Psoas muscle (tissue), 8 donors: ENCODE data around the gene MTX1. TPM values are rescaled to one million over a fixed set of nuclear protein-coding genes. Genes with fewer than 3 reads are reported as not detected.
"Not testable (repeated sequence)": the region's sequence is repeated elsewhere in the genome, so short reads cannot be mapped to it uniquely, and the experiment has no call there.

ENCODE experiments used
- ATAC-seq, 4 donors: fragments of 200-7000 bp; cut with Tn5 transposase; one replicate each; pipeline ENCODE4 v1.9.1; 2020; ENCODE audit warnings: moderate library complexity in 3 of 4, mild to moderate bottlenecking in 2 of 4
- DNase-seq, 2 donors: peaks; one replicate each; pipeline ENCODE4 v3.0.0-alpha.2; 2020
- H3K27ac ChIP-seq: fragments of 200-600 bp; one replicate; pipeline ENCODE4 v1.8.0; 2022
- H3K27me3 ChIP-seq, 3 donors: fragments of 200-600 bp in 1 of 3; one replicate each; pipeline versions ENCODE4 v1.6.1 to v1.8.0; 2013 to 2022; ENCODE audit warnings: low read length in 2 of 3, mild to moderate bottlenecking in 2 of 3, moderate library complexity in 1 of 3; ENCODE audit not compliant: insufficient read depth in 3 of 3
- H3K36me3 ChIP-seq, 2 donors: fragments of 200-600 bp in 1 of 2; one replicate each; pipeline versions ENCODE4 v1.6.1 to v1.8.0; 2013 to 2022; ENCODE audit warnings: low read depth in 1 of 2, mild to moderate bottlenecking in 1 of 2, moderate library complexity in 1 of 2; ENCODE audit not compliant: insufficient read depth in 1 of 2
- H3K4me1 ChIP-seq: fragments of 200-600 bp; one replicate; pipeline ENCODE4 v1.8.0; 2022
- H3K4me3 ChIP-seq: fragments of 200-600 bp; one replicate; pipeline ENCODE4 v1.8.0; 2022; ENCODE audit warnings: mild to moderate bottlenecking
- H3K9me3 ChIP-seq: fragments of 200-600 bp; one replicate; pipeline ENCODE4 v1.8.0; 2022
- WGBS, 3 donors: extraction: QIAGEN DNeasy Blood & Tissue Kit; methylation state at CpG; one replicate each; pipeline versions ENCODE4 v1.1.6 to v1.1.7; 2013; 5-methylcytosine and 5-hydroxymethylcytosine counted together
- intact Hi-C, 2 donors: fragments of 100-400 bp; cut with DNase I; formaldehyde crosslinking; loops; one replicate each; pipeline versions ENCODE4 v1.11.0 to v1.14.2; 2022
- polyA plus RNA-seq, 3 donors: library from polyadenylated mRNA; stranded (reverse); fragments of 200-250 nt; gene quantifications; one replicate each; pipeline ENCODE4 v1.2.3, GENCODE V29; 2013
- total RNA-seq, 4 donors: library from RNA; stranded (reverse); fragmentation: NEBNext Ultra II Directional in 2 of 4; extraction: Animal tissue kit (Norgen Biotek cat#: 25700) in 2 of 4; gene quantifications; one replicate each; pipeline versions ENCODE4 v1.2.1 to v1.2.4, GENCODE V29; 2021 to 2023
- TF ChIP-seq, protein P1 (sequence below): fragments of 200-600 bp; IDR thresholded peaks from one replicate; pipeline ENCODE4 v1.8.0; 2022; ENCODE audit warnings: antibody characterized with exemption
- donor health status: healthy with polysubstance abuse.
- donor health status: DM: no; HTN: no; CAD: no; lungs with moderate emphysema.
- donor health status: Bipolar disorder and iron deficiency.
- donor health status: healthy.
- donor health status: DM: yes; HTN: yes; CAD: no.
- donor health status: DM: no; HTN: no; CAD: no.
- donor health status: DM: no; HTN: no; CAD: no.
- donor health status: DM: yes; HTN: yes; CAD: no.

Gene MTX1
- total and polyA plus RNA-seq, 7 donors: 8.1 to 47.1 (median 17.7) TPM

DNA sequence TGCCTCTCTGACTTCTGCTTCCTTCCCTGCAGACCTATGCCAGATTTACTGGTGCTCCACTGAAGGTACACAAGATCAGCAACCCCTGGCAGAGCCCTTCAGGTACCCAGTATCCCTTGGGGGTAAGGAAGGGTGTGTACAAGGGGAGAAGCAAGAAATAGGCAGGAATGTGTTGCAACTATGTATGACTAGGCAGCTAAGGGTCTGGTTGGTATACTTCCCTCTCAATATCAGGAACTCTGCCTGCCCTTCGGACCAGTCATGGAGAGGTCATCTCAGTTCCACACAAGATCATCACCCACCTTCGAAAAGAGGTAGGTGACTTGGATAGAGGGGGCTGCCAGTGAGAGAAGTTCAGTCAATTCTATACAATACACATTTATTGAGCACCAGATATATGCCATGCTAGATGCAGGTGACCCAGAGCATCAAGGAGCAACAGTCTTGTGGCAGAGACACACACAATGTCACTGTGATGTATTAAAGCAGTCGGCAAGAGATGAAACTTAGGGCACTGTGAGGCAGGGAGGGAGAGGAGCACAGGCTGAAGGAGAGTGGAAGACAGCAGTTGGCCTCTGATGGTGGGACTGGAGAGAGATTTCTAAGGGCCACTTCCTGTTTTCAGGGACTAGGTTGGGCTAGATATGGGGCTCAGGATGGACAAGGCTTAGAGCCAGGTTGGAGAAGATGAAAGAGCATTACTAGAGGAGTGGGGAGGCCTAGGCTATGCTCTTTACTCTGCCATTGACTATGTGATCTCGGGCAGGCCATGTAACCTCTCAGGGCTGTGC, 2.0 kb downstream of the MTX1 start:
- H3K27ac ChIP-seq: no peak overlapping the region
- H3K36me3 ChIP-seq: peaks cover 3 to 21% of the 10 kb centered on the region in 2 donors
- no peaks in the 10 kb centered on the region for H3K9me3 ChIP-seq
- H3K27me3 ChIP-seq: no peaks in the 10 kb centered on the region
- 79 to 85% (median 83%) methylated on average over 4 of the region's 4 CpGs for WGBS, 3 donors
- TF ChIP-seq, protein P1, sequence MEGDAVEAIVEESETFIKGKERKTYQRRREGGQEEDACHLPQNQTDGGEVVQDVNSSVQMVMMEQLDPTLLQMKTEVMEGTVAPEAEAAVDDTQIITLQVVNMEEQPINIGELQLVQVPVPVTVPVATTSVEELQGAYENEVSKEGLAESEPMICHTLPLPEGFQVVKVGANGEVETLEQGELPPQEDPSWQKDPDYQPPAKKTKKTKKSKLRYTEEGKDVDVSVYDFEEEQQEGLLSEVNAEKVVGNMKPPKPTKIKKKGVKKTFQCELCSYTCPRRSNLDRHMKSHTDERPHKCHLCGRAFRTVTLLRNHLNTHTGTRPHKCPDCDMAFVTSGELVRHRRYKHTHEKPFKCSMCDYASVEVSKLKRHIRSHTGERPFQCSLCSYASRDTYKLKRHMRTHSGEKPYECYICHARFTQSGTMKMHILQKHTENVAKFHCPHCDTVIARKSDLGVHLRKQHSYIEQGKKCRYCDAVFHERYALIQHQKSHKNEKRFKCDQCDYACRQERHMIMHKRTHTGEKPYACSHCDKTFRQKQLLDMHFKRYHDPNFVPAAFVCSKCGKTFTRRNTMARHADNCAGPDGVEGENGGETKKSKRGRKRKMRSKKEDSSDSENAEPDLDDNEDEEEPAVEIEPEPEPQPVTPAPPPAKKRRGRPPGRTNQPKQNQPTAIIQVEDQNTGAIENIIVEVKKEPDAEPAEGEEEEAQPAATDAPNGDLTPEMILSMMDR: no peak
- H3K4me3 ChIP-seq: peak overlapping the region; percentile 100
- ATAC-seq (no peak), DNase-seq (peak in 1 of 2 donors; percentile 6)
- peaks cover 21% of the 10 kb centered on the region for H3K4me1 ChIP-seq
- intact Hi-C loops: no loop called here

DNA sequence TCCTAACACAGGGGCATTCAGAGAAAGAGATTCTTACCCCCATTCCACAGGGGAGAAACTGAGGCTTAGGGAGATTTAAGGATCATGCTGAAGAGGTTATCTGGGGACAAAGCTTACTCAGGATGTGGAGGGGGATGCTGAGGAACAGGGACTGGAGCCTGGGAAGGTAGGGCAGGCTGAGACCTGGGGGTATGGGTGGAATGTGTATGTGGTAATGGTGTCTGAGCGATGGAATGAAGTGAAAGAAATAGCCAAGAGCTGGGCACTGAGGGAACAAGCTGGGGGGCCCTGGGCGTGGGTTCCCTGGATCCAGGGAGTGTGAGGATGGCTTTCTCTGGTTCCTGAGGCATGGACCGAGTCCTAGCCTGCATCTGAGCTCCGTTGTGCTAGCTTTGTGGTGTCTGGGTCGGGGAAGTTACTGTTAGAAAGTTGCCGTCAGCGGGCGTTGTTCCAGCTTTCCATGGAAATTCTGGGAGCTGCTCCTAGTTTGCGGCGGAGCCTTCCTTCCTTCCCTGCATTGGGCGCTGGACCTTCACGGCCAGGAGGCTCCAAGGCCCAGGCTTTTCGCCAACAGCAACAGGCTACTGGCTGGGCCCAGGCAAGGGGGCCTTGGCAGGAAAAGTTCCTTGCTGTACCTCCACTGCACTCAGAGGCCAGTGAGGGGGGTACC, 3.0 kb downstream of the MTX1 start:
- H3K27ac ChIP-seq, H3K9me3 ChIP-seq, ATAC-seq, H3K4me3 ChIP-seq, H3K27me3 ChIP-seq, intact Hi-C loops: not testable (repeated sequence)
- Histone ChIP-seq H3K36me3 (peaks cover 3 to 21% of the 10 kb centered on the region in 2 donors), H3K4me1 (peaks cover 21% of the 10 kb centered on the region)
- 65 to 68% (median 65%) methylated on average over 13 of the region's 13 CpGs for WGBS, 3 donors
- peak in 1 of 2 donors; percentile 42 for DNase-seq

DNA sequence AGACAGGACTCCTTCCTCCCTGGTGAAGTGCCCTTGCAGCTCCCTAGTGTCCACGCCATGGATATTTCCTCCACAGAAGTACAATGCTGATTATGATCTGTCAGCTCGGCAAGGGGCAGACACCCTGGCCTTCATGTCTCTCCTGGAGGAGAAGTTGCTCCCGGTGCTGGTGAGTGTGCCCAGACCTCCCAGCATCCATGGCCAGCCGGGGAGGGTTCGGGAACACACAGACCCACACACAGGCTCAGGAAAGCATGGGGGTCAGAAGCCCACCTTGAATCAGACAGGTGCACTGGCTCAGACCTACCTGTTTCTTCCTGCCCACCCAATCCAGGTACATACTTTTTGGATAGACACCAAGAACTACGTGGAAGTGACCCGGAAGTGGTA, 3.6 kb downstream of the MTX1 start:
- intact Hi-C loops, ATAC-seq, H3K27ac ChIP-seq, H3K27me3 ChIP-seq, H3K4me3 ChIP-seq, H3K9me3 ChIP-seq: not testable (repeated sequence)
- 69 to 74% (median 71%) methylated on average over 7 of the region's 7 CpGs for WGBS, 3 donors
- DNase-seq: peak in 1 of 2 donors; percentile 17
- Histone ChIP-seq H3K36me3 (peaks cover 3 to 21% of the 10 kb centered on the region in 2 donors), H3K4me1 (peaks cover 19% of the 10 kb centered on the region)

DNA sequence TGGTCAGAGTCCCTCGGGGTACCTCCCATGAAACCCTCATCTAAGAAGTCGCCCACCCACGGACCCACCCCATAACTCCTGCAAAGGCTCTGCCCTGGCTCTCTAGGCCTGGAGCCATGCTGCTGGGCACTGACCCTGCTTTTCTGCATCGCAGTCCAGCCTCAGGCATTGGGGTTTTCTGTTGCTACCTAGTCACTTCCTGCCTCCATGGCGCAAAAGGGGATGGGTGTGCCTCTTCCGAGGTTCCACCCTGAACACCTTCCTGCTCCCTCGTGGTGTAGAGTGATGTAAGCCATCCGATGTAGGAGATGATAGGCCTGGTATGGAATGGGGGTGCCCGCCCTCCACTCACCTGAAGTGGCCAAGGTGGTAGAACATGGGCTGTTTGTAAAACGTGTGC, 6.2 kb downstream of the MTX1 start:
- not testable (repeated sequence) for DNase-seq, ATAC-seq

DNA sequence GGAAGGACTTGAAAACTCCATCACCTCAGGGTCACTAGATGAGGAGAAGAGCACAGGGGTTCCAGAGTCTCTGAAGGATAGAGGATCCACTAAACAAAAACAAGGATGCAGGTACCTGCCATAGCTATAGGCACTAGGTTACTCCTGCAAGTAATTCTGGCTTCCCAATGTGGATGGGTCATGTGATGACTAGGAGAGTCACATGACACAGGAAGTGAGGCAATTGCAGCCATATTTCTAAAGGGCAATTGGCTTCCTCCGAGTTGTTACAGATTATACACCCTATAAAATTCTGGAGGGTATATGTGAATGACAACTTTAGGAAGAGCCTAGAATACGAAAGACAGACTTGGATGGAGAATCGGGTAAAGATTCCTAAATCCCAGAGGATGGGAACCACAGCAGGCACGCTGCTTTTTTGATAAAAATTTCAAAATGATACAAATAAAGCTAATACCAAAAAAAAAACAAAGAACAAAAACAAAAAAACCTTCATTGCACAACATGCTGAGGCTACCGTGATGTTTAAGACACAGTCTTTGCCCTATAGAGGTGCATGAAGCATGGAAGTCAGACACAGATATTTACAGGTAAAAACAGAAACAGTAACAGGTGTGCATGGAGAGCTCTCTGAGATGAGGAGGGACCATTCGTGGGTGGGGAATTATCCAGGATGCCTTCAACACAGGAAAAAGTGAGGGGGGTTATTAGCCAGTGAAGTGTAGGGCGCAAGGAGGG, 10.5 kb downstream of the MTX1 start:
- Histone ChIP-seq H3K27me3 (no peaks in the 10 kb centered on the region), H3K36me3 (no peaks in the 10 kb centered on the region), H3K4me3 (peak overlapping the region; percentile 56), H3K4me1 (peaks cover 5% of the 10 kb centered on the region), H3K27ac (no peak overlapping the region), H3K9me3 (no peaks in the 10 kb centered on the region)
- 32 to 38% (median 35%) methylated on average over 7 of the region's 7 CpGs for WGBS, 3 donors
- TF ChIP-seq, protein P1: no peak
- DNase-seq: no peak
- intact Hi-C loops: no loop called here
- ATAC-seq: peak; percentile 64 to 90 (median 72)

More for the DNA sequence above, 6.2 kb downstream of the MTX1 start:
- H3K4me3 ChIP-seq, intact Hi-C loops, H3K4me1 ChIP-seq, H3K27me3 ChIP-seq, H3K9me3 ChIP-seq, H3K27ac ChIP-seq: not testable (repeated sequence)
- WGBS, 3 donors: 65 to 79% (median 75%) methylated on average over 3 to 8 of the region's 10 CpGs
- H3K36me3 ChIP-seq: peaks cover 3 to 21% of the 10 kb centered on the region in 2 donors
